GM12878 (cell line): ENCODE results near the gene ATP4A. TPM values are rescaled to one million over a fixed set of nuclear protein-coding genes. Genes with fewer than 3 reads are reported as not detected.

Source experiments
- ATAC-seq: fragments of 200-7000 bp; cut with Tn5 transposase; 3 replicates; pipeline ENCODE4 v1.9.1; 2020; ENCODE audit warnings: mild to moderate bottlenecking, moderate library complexity
- BruUV-seq: library from RNA; stranded (reverse); fragments of 400-500 nt; replicated peaks from 2 replicates; lab custom pipeline; 2021; lab: Mats Ljungman, UMichigan
- CTCF ChIA-PET: fragments of 300-600 bp; sonication (Branson Sonifier 250); formaldehyde crosslinking; extraction: SDS; loops from one replicate; lab custom pipeline; 2021; ENCODE audit warnings: inconsistent platforms; lab: Yijun Ruan, JAX
- POLR2A ChIA-PET: fragments of 350-600 bp; formaldehyde crosslinking; extraction: SDS; loops from one replicate; lab custom pipeline; 2021; ENCODE audit warnings: inconsistent platforms; lab: Charles Lee
- RAD21 ChIA-PET: fragments of 300-600 bp; sonication (Branson Sonifier 250); formaldehyde crosslinking; loops from one replicate; lab custom pipeline; 2023; ENCODE audit warnings: antibody characterized with exemption; ENCODE audit not compliant: unreplicated experiment; lab: Charles Lee
- SMC1A ChIA-PET: fragments of 300-600 bp; sonication (Branson Sonifier 250); formaldehyde crosslinking; loops from one replicate; lab custom pipeline; 2023; ENCODE audit not compliant: unreplicated experiment, uncharacterized antibody; lab: Charles Lee
- DNase-seq: peaks from one replicate; pipeline ENCODE4 v3.0.0-alpha.2; 2011; ENCODE audit warnings: low read depth, low spot score
- FAIRE-seq: peaks from 3 replicates; lab custom pipeline; 2011; peaks lifted over from hg19 to GRCh38; lab: Jason Lieb, UNC
- H2AFZ ChIP-seq: 2 replicates; pipeline ENCODE4 v1.6.0; 2011; ENCODE audit warnings: low read depth, low read length, control low read depth; ENCODE audit not compliant: control insufficient read depth
- H3K27ac ChIP-seq: 2 replicates; pipeline ENCODE4 v1.5.1; 2011; ENCODE audit warnings: control low read depth; ENCODE audit not compliant: control insufficient read depth, insufficient read depth
- H3K27me3 ChIP-seq, 2 experiments: replicated peaks in 1 of 2; 2 replicates each; pipeline versions ENCODE4 v1.6.0 to v1.6.1; 2011; ENCODE audit warnings: low read length in 1 of 2; ENCODE audit not compliant: control insufficient read depth in 2 of 2, insufficient read depth in 2 of 2
- H3K36me3 ChIP-seq, 2 experiments: 2 replicates each; pipeline ENCODE4 v1.5.1; 2011; ENCODE audit warnings: low read length in 1 of 2; ENCODE audit not compliant: control insufficient read depth in 2 of 2, insufficient read depth in 2 of 2
- H3K4me1 ChIP-seq: 2 replicates; pipeline ENCODE4 v1.6.1; 2011; ENCODE audit warnings: mild to moderate bottlenecking, low read length, moderate library complexity, mixed read lengths; ENCODE audit not compliant: control insufficient read depth, insufficient read depth
- H3K4me2 ChIP-seq: 2 replicates; pipeline ENCODE4 v1.6.0; 2011; ENCODE audit warnings: control low read depth; ENCODE audit not compliant: control insufficient read depth, insufficient read depth
- H3K4me3 ChIP-seq: fragments of 200-600 bp; sonication (generic); 2 replicates; pipeline ENCODE4 v1.5.1; 2016
- H3K79me2 ChIP-seq: 2 replicates; pipeline ENCODE4 v1.6.0; 2011; ENCODE audit warnings: low read length; ENCODE audit not compliant: control insufficient read depth, insufficient read depth
- H3K9ac ChIP-seq: 2 replicates; pipeline ENCODE4 v1.8.0; 2011; ENCODE audit warnings: low read length, control low read depth, mixed read lengths; ENCODE audit not compliant: control insufficient read depth, insufficient read depth
- H3K9me3 ChIP-seq: replicated peaks from 3 replicates; pipeline ENCODE4 v1.5.1; 2011; ENCODE audit warnings: mild to moderate bottlenecking, low read length; ENCODE audit not compliant: control insufficient read depth, insufficient read depth
- H4K20me1 ChIP-seq: 2 replicates; pipeline ENCODE4 v1.6.0; 2011; ENCODE audit not compliant: control insufficient read depth, insufficient read depth
- BHLHE40 ChIP-seq, 2 experiments: fragments of 450-650 bp in 1 of 2; IDR thresholded peaks; 2 replicates each; pipeline ENCODE4 v1.6.1; 2011 to 2017; ENCODE audit warnings: low read depth in 2 of 2, borderline replicate concordance in 1 of 2, improper control_type of control experiment in 1 of 2, low read length in 1 of 2, mild to moderate bottlenecking in 1 of 2
- BRCA1 ChIP-seq: IDR thresholded peaks from 2 replicates; pipeline ENCODE4 v1.6.1; 2011; ENCODE audit warnings: low read depth, low read length, improper control_type of control experiment
- CREB1 ChIP-seq: IDR thresholded peaks from 2 replicates; pipeline ENCODE4 v1.6.1; 2012; ENCODE audit warnings: low read depth, mild to moderate bottlenecking, inconsistent platforms
- FOXK2 ChIP-seq: fragments of 450-650 bp; IDR thresholded peaks from 2 replicates; pipeline ENCODE4 v1.6.1; 2017; ENCODE audit warnings: mild to moderate bottlenecking, moderate library complexity
- IKZF2 ChIP-seq, 2 experiments: fragments of 450-650 bp; IDR thresholded peaks; 2 replicates each; pipeline ENCODE4 v1.6.1; 2017; ENCODE audit warnings: mild to moderate bottlenecking in 2 of 2, moderate library complexity in 2 of 2
- MEF2B ChIP-seq: fragments of 450-650 bp; IDR thresholded peaks from 2 replicates; pipeline ENCODE4 v1.6.1; 2018; ENCODE audit warnings: mild to moderate bottlenecking, moderate library complexity; ENCODE audit not compliant: partially characterized antibody, poor library complexity, severe bottlenecking
- RAD51 ChIP-seq: fragments of 450-650 bp; IDR thresholded peaks from 2 replicates; pipeline ENCODE4 v1.6.1; 2016; ENCODE audit warnings: moderate library complexity, mild to moderate bottlenecking, inconsistent platforms
- RBBP5 ChIP-seq: fragments of 200-600 bp; sonication (generic); conservative IDR thresholded peaks from 2 replicates; pipeline ENCODE4 v1.6.1; 2016
- RFX5 ChIP-seq: IDR thresholded peaks from 2 replicates; pipeline ENCODE4 v1.6.1; 2011; ENCODE audit warnings: low read depth, low read length, improper control_type of control experiment
- SMC3 ChIP-seq: IDR thresholded peaks from 2 replicates; pipeline ENCODE4 v1.6.1; 2011; ENCODE audit warnings: low read length, improper control_type of control experiment, borderline replicate concordance
- SPI1 ChIP-seq: IDR thresholded peaks from 2 replicates; pipeline ENCODE4 v1.6.1; 2011; ENCODE audit warnings: low read depth, mild to moderate bottlenecking, low read length, moderate library complexity, borderline replicate concordance; ENCODE audit not compliant: insufficient read depth
- STAT3 ChIP-seq: IDR thresholded peaks from 2 replicates; pipeline ENCODE4 v1.6.1; 2011; ENCODE audit warnings: low read depth, low read length, improper control_type of control experiment
- WGBS: methylation state at CpG from one replicate; pipeline ENCODE4 v1.1.6; 2016; ENCODE audit warnings: low lambda C conversion rate; ENCODE audit not compliant: insufficient replicate concordance, insufficient coverage; ENCODE audit errors: missing lambda C conversion rate; 5-methylcytosine and 5-hydroxymethylcytosine counted together
- in situ Hi-C: fragments of 300-500 bp; cut with MboI; formaldehyde crosslinking; loops from 9 replicates; pipeline ENCODE4 v1.14.3; 2018; ENCODE audit warnings: mixed read lengths
- intact Hi-C: fragments of 100-400 bp; cut with micrococcal nuclease; formaldehyde crosslinking; loops from one replicate; pipeline ENCODE4 v1.14.2; 2022; ENCODE audit not compliant: unreplicated experiment
- polyA plus RNA-seq, 11 experiments: library from polyadenylated mRNA; depleted of rRNA in 4 of 11; unstranded in 6 of 11; stranded (reverse) in 5 of 11; fragments of >200 nt; fragmentation: Nextera tagmentation in 4 of 11; fragmentation: Illumina TruSeq in 1 of 11; extraction: Ambion mirVana in 4 of 11; extraction: Trizol in 1 of 11; gene quantifications; 1 replicate in 1 of 11; 2 replicates in 10 of 11; pipeline versions ENCODE4 v1.2.1 to v1.2.3, GENCODE V29; 2011 to 2016; ENCODE audit warnings: inconsistent platforms in 2 of 11, missing spikeins in 2 of 11, low read depth in 1 of 11
- total RNA-seq, 4 experiments: library from RNA; depleted of rRNA in 3 of 4; stranded (reverse); fragments of >200 nt in 3 of 4; fragmentation: Illumina TruSeq in 1 of 4; extraction: Trizol in 1 of 4; gene quantifications; 2 replicates each; pipeline versions ENCODE4 v1.2.1 to v1.2.3, GENCODE V29; 2013 to 2021
- TF ChIP-seq, protein P1 (sequence below), 3 experiments: IDR thresholded peaks in 2 of 3; conservative IDR thresholded peaks in 1 of 3; 2 replicates each; pipeline ENCODE4 v1.5.1; 2011; ENCODE audit warnings: low read depth in 3 of 3, low read length in 3 of 3, mild to moderate bottlenecking in 3 of 3, control low read depth in 2 of 3, moderate library complexity in 2 of 3, inconsistent platforms in 1 of 3, mixed read lengths in 1 of 3; ENCODE audit not compliant: control insufficient read depth in 2 of 3, insufficient read depth in 1 of 3; ENCODE audit errors: extremely low read depth in 1 of 3
- TF ChIP-seq, protein P2 (sequence below): IDR thresholded peaks from 2 replicates; pipeline ENCODE4 v1.6.1; 2011; ENCODE audit warnings: mild to moderate bottlenecking, low read depth, low read length, moderate library complexity; ENCODE audit not compliant: insufficient replicate concordance
- TF ChIP-seq, protein P3 (sequence below): fragments of 450-650 bp; formaldehyde crosslinking; IDR thresholded peaks from 2 replicates; pipeline ENCODE4 v1.4.0; 2020; ENCODE audit warnings: mild to moderate bottlenecking, moderate library complexity

Gene ATP4A
- total and polyA plus RNA-seq, 10 of the 15 experiments (the other 5 are each of a cell fraction or from before 2014, with no cell fraction given) = 0.03 to 1.5 (median 0.11) TPM; not detected in 3

DNA sequence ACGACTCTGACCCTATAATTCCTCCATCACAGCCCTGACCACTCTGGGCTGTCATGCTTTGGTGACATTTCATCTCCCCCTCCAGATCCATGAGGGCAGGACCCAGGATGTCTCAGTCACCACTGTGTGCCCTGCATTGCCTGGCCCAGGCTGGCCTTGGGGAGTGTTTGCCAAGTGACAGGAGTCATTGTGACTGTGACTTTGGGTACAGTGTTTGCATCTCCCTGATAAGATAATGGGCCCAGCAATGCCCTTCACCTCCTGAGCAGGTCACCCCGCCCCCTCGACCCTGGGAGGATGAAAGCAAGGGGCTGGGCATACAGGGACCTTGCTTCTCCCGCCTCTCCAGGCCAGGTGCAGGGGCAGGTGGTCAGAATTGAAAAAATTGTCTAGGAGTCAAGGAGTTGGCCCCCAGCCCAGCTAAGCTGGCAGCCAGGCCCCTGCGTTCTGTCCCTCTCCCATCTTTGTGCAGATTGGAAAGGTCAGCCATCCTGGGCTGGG lies 5.9 kb upstream of the ATP4A start:
- H3K27me3 ChIP-seq = peaks cover 2 to 4% of the 10 kb centered on the region in 2 experiments; a peak in 1 of 4 replicates
- FAIRE-seq (no peak), DNase-seq (no peak), ATAC-seq (no peak)
- ChIA-PET POLR2A (no interaction called here), RAD21 (no interaction called here), CTCF (interaction anchor here (1.1 kb wide), 1 partner anchor 23 kb away, joined by 4 read pairs; no protein-coding TSS in a partner anchor), SMC1A (no interaction called here)
- H3K27ac ChIP-seq = no peak overlapping the region
- H3K36me3 ChIP-seq = no peaks in the 10 kb centered on the region
- intact Hi-C loops = no loop called here
- no peaks in the 10 kb centered on the region for H4K20me1 ChIP-seq
- no peak overlapping the region for H3K9ac ChIP-seq
- H3K4me1 ChIP-seq = no peaks in the 10 kb centered on the region
- in situ Hi-C loops = no loop called here
- no peaks in the 10 kb centered on the region for H3K79me2 ChIP-seq
- TF ChIP-seq RAD51 (no peak), BRCA1 (no peak), BHLHE40 (IDR thresholded peaks at IDR 0.05; ENCODE audit: borderline replicate concordance in 1 of 2, low read depth in 2 of 2, low read length in 1 of 2) (no peak), STAT3 (no peak), RBBP5 (no peak), RFX5 (no peak), FOXK2 (no peak), SPI1 (no peak), IKZF2 (IDR thresholded peaks at IDR 0.05) (no peak), SMC3 (no peak), CREB1 (no peak), MEF2B (no peak)
- TF ChIP-seq, protein P1, sequence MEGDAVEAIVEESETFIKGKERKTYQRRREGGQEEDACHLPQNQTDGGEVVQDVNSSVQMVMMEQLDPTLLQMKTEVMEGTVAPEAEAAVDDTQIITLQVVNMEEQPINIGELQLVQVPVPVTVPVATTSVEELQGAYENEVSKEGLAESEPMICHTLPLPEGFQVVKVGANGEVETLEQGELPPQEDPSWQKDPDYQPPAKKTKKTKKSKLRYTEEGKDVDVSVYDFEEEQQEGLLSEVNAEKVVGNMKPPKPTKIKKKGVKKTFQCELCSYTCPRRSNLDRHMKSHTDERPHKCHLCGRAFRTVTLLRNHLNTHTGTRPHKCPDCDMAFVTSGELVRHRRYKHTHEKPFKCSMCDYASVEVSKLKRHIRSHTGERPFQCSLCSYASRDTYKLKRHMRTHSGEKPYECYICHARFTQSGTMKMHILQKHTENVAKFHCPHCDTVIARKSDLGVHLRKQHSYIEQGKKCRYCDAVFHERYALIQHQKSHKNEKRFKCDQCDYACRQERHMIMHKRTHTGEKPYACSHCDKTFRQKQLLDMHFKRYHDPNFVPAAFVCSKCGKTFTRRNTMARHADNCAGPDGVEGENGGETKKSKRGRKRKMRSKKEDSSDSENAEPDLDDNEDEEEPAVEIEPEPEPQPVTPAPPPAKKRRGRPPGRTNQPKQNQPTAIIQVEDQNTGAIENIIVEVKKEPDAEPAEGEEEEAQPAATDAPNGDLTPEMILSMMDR (IDR thresholded peaks at IDR 0.05 in 2 of 3, conservative IDR thresholded peaks at IDR 0.05 in 1 of 3; ENCODE audit: control insufficient read depth in 2 of 3, extremely low read depth in 1 of 3, insufficient read depth in 1 of 3, low read depth in 3 of 3, low read length in 3 of 3) = no peak
- TF ChIP-seq, protein P2, sequence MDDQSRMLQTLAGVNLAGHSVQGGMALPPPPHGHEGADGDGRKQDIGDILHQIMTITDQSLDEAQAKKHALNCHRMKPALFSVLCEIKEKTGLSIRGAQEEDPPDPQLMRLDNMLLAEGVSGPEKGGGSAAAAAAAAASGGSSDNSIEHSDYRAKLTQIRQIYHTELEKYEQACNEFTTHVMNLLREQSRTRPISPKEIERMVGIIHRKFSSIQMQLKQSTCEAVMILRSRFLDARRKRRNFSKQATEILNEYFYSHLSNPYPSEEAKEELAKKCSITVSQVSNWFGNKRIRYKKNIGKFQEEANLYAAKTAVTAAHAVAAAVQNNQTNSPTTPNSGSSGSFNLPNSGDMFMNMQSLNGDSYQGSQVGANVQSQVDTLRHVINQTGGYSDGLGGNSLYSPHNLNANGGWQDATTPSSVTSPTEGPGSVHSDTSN = no peak
- TF ChIP-seq, protein P3, sequence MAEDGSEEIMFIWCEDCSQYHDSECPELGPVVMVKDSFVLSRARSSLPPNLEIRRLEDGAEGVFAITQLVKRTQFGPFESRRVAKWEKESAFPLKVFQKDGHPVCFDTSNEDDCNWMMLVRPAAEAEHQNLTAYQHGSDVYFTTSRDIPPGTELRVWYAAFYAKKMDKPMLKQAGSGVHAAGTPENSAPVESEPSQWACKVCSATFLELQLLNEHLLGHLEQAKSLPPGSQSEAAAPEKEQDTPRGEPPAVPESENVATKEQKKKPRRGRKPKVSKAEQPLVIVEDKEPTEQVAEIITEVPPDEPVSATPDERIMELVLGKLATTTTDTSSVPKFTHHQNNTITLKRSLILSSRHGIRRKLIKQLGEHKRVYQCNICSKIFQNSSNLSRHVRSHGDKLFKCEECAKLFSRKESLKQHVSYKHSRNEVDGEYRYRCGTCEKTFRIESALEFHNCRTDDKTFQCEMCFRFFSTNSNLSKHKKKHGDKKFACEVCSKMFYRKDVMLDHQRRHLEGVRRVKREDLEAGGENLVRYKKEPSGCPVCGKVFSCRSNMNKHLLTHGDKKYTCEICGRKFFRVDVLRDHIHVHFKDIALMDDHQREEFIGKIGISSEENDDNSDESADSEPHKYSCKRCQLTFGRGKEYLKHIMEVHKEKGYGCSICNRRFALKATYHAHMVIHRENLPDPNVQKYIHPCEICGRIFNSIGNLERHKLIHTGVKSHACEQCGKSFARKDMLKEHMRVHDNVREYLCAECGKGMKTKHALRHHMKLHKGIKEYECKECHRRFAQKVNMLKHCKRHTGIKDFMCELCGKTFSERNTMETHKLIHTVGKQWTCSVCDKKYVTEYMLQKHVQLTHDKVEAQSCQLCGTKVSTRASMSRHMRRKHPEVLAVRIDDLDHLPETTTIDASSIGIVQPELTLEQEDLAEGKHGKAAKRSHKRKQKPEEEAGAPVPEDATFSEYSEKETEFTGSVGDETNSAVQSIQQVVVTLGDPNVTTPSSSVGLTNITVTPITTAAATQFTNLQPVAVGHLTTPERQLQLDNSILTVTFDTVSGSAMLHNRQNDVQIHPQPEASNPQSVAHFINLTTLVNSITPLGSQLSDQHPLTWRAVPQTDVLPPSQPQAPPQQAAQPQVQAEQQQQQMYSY = no peak
- no TSS peak for BruUV-seq
- H3K4me2 ChIP-seq = no peak overlapping the region
- no peak overlapping the region for H2AFZ ChIP-seq
- H3K4me3 ChIP-seq = no peak overlapping the region
- no peaks in the 10 kb centered on the region; the same call in 2 of the 3 replicates for H3K9me3 ChIP-seq
- WGBS = 7% methylated on average over 5 of the region's 5 CpGs
